HG03060 (cell line): ENCODE results near the gene WDR93.
"Not testable (repeated sequence)": the region's sequence is repeated elsewhere in the genome, so short reads cannot be mapped to it uniquely, and the experiment has no call there.

Experiments used
- ATAC-seq: cut with Tn5 transposase; IDR thresholded peaks from one replicate; pipeline ENCODE4 v1.9.1; 2021; ENCODE audit warnings: low read depth, moderate number of reproducible peaks; ENCODE audit not compliant: unreplicated experiment

WDR93 gene

GRCh38 chr15:89784686-89784960 is 94.0 kb downstream of the WDR93 start:
- no peak for ATAC-seq

GRCh38 chr15:89785064-89785773 is 94.6 kb downstream of the WDR93 start:
- no peak for ATAC-seq

GRCh38 chr15:89785774-89786140 is 95.1 kb downstream of the WDR93 start:
- no peak for ATAC-seq

GRCh38 chr15:89787944-89788343 is 97.3 kb downstream of the WDR93 start:
- ATAC-seq: no peak

- ATAC-seq: not testable (repeated sequence)
These were observed 98.0 kb downstream of the WDR93 start for GRCh38 chr15:89788585-89788984.

GRCh38 chr15:89790206-89790605 is 99.6 kb downstream of the WDR93 start:
- ATAC-seq: no peak

GRCh38 chr15:89790661-89791060 is 100.0 kb downstream of the WDR93 start:
- ATAC-seq: no peak

GRCh38 chr15:89792106-89792805 is 101.6 kb downstream of the WDR93 start:
- ATAC-seq: no peak
